K562 (cell line): Measurements from ENCODE around the gene TAF5. TPM values are rescaled to one million over a fixed set of nuclear protein-coding genes. Genes with fewer than 3 reads are reported as not detected.

Experiments used
- BRD9 ChIP-seq: fragments of 450-650 bp; IDR thresholded peaks from 2 replicates; pipeline ENCODE4 v1.6.1; 2018; ENCODE audit warnings: low read depth; ENCODE audit not compliant: partially characterized antibody
- FOXA1 ChIP-seq: fragments of 450-650 bp; IDR thresholded peaks from 2 replicates; pipeline ENCODE4 v1.6.1; 2016; ENCODE audit warnings: mild to moderate bottlenecking, borderline replicate concordance
- JUND ChIP-seq, 2 experiments: IDR thresholded peaks; 2 replicates in 1 of 2; 3 replicates in 1 of 2; pipeline ENCODE4 v1.6.1; 2011; ENCODE audit warnings: borderline replicate concordance in 2 of 2, low read depth in 2 of 2, low read length in 2 of 2, improper control_type of control experiment in 1 of 2, missing biosample characterization in 1 of 2, missing genetic modification characterization in 1 of 2, missing genetic modification reagents in 1 of 2
- KAT2B ChIP-seq: IDR thresholded peaks from one replicate; pipeline ENCODE4 v1.6.1; 2012; ENCODE audit warnings: low read depth, mild to moderate bottlenecking, control low read depth, inconsistent platforms, low read length, moderate library complexity
- KLF13 ChIP-seq: fragments of 450-650 bp; IDR thresholded peaks from 2 replicates; pipeline ENCODE4 v1.6.1; 2016; ENCODE audit warnings: missing genetic modification characterization, low read depth, mild to moderate bottlenecking, missing compliant biosample characterization, moderate library complexity, borderline replicate concordance
- MCM3 ChIP-seq: fragments of 450-650 bp; IDR thresholded peaks from 2 replicates; pipeline ENCODE4 v1.6.1; 2016
- MED1 ChIP-seq: sonication (generic); formaldehyde crosslinking; IDR thresholded peaks from 2 replicates; pipeline ENCODE4 v1.8.1; 2023; ENCODE audit warnings: missing genetic modification reagents, borderline replicate concordance
- POLR2AphosphoS5 ChIP-seq: IDR thresholded peaks from 2 replicates; pipeline ENCODE4 v1.6.1; 2011; ENCODE audit warnings: mild to moderate bottlenecking, low read depth, low read length, moderate library complexity; ENCODE audit not compliant: control insufficient read depth, insufficient read depth
- RBBP5 ChIP-seq: fragments of 200-600 bp; sonication (generic); IDR thresholded peaks from 2 replicates; pipeline ENCODE4 v1.6.1; 2012; ENCODE audit warnings: borderline replicate concordance, mild to moderate bottlenecking, low read length, control low read depth, inconsistent platforms; ENCODE audit not compliant: insufficient read depth, poor library complexity, severe bottlenecking
- RBM25 ChIP-seq: fragments of 200-400 bp; formaldehyde crosslinking; IDR thresholded peaks from 2 replicates; pipeline ENCODE4 v1.6.1; 2018; ENCODE audit warnings: low read length, low read depth, moderate library complexity; ENCODE audit not compliant: severe bottlenecking
- RFX5 ChIP-seq: IDR thresholded peaks from 2 replicates; pipeline ENCODE4 v1.6.1; 2011; ENCODE audit warnings: low read depth, mild to moderate bottlenecking, improper control_type of control experiment, low read length
- TAF1 ChIP-seq: IDR thresholded peaks from 2 replicates; pipeline ENCODE4 v1.6.1; 2011; ENCODE audit warnings: mild to moderate bottlenecking, low read length, moderate library complexity; ENCODE audit not compliant: insufficient read depth, control insufficient read depth, severe bottlenecking; ENCODE audit errors: extremely low read depth
- TCF3 ChIP-seq: sonication (generic); formaldehyde crosslinking; IDR thresholded peaks from 2 replicates; pipeline ENCODE4 v1.4.0; 2020; ENCODE audit warnings: mild to moderate bottlenecking, missing genetic modification reagents
- ZNF316 ChIP-seq: fragments of 450-650 bp; IDR thresholded peaks from 2 replicates; pipeline ENCODE4 v1.6.1; 2016
- ZNF551 ChIP-seq: fragments of 250-450 bp; sonication (Bioruptor Pico); IDR thresholded peaks from 2 replicates; pipeline ENCODE4 v1.5.0; 2021; ENCODE audit warnings: mild to moderate bottlenecking, moderate library complexity
- polyA plus RNA-seq, 8 experiments: library from polyadenylated mRNA; depleted of rRNA in 4 of 8; stranded (reverse) in 5 of 8; unstranded in 3 of 8; fragments of >200 nt; fragmentation: Nextera tagmentation in 2 of 8; fragmentation: Illumina TruSeq in 1 of 8; extraction: Ambion mirVana in 2 of 8; extraction: Trizol in 1 of 8; gene quantifications; 2 replicates each; pipeline versions ENCODE4 v1.2.1 to v1.2.3, GENCODE V29; 2011 to 2014; ENCODE audit warnings: inconsistent platforms in 1 of 8, missing spikeins in 1 of 8
- total RNA-seq, 7 experiments: library from RNA; depleted of rRNA in 6 of 7; stranded (reverse); fragments of >200 nt in 6 of 7; fragmentation: Illumina TruSeq in 2 of 7; extraction: Trizol in 2 of 7; gene quantifications; 2 replicates each; pipeline versions ENCODE4 v1.2.1 to v1.2.3, GENCODE V29; 2011 to 2021; ENCODE audit warnings: low replicate concordance in 1 of 7
- TF ChIP-seq, protein P1 (sequence below): fragments of 450-650 bp; IDR thresholded peaks from 2 replicates; pipeline ENCODE4 v1.6.1; 2016
- TF ChIP-seq, protein P2 (sequence below): sonication (generic); formaldehyde crosslinking; IDR thresholded peaks from 2 replicates; pipeline ENCODE4 v1.8.0; 2022; ENCODE audit warnings: missing genetic modification reagents, mild to moderate bottlenecking, moderate library complexity, borderline replicate concordance
- TF ChIP-seq, protein P3 (sequence below), 2 experiments: IDR thresholded peaks; 2 replicates each; pipeline ENCODE4 v1.6.1; 2011; ENCODE audit warnings: borderline replicate concordance in 1 of 2, control low read depth in 1 of 2, low read depth in 1 of 2, low read length in 1 of 2, mild to moderate bottlenecking in 1 of 2, mixed read lengths in 1 of 2, moderate library complexity in 1 of 2; ENCODE audit not compliant: insufficient read depth in 1 of 2, insufficient read length in 1 of 2, poor library complexity in 1 of 2, severe bottlenecking in 1 of 2; ENCODE audit errors: extremely low read depth in 1 of 2
- TF ChIP-seq, protein P4 (sequence below): fragments of 200-400 bp; formaldehyde crosslinking; IDR thresholded peaks from 2 replicates; pipeline ENCODE4 v1.6.1; 2017; ENCODE audit warnings: mild to moderate bottlenecking, low read depth, low read length, moderate library complexity

The TAF5 gene
- total and polyA plus RNA-seq, 9 of the 15 experiments (the other 6 are each of a cell fraction or from before 2014, with no cell fraction given): 4.2 to 11.9 (median 9.3) TPM

DNA sequence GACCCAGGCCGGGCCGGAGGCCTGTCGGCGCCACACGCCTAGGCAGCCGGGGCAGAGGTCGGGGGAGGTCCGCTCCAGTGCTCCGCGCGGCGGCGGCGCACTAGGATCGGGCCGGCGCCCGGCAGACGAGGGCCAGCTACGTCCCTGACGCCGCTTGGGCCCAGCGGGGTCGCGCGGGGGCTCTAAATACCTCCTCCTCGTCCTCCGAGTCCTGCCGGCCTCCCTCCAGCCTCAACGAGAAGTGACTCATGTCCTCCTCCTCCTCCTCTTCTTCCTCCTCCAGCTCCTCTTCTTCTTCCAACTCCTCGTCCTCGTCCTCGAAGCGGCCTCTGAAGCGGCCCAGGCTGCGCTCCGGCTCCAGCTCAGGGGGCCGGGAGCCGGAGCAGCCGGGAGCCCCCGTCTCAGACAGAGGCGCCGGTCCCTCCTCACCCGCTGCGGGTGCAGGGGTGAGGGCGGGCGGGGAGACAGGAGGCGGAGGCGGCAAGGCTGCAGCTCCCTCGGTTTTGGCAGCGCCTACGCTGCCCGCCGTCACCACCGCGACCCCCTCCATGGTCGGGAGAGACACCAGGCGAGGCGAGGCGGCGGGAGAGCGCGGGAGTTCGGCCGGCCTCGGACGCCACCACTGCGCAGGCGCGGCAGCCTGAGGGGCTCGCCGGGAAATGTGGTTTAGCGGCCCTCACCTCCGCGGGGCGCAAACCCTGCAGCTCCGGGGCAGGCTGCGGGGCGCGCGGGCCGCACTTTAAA, 17.1 kb upstream of the TAF5 start, which contains the start of gene PCGF6 (continued):
- no peak for TF ChIP-seq MED1 (CRISPR knock-in tag)
- no peak for TF ChIP-seq KAT2B
- no peak for TF ChIP-seq TCF3
- no peak for TF ChIP-seq KLF13 (tag)
- TF ChIP-seq POLR2AphosphoS5: 0 out of 2 replicates have a peak, but pooled peaks have one; percentile 39
- peak; percentile 63 for TF ChIP-seq RBBP5
- TF ChIP-seq, protein P1, sequence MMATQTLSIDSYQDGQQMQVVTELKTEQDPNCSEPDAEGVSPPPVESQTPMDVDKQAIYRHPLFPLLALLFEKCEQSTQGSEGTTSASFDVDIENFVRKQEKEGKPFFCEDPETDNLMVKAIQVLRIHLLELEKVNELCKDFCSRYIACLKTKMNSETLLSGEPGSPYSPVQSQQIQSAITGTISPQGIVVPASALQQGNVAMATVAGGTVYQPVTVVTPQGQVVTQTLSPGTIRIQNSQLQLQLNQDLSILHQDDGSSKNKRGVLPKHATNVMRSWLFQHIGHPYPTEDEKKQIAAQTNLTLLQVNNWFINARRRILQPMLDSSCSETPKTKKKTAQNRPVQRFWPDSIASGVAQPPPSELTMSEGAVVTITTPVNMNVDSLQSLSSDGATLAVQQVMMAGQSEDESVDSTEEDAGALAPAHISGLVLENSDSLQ: no peak
- TF ChIP-seq, protein P2, sequence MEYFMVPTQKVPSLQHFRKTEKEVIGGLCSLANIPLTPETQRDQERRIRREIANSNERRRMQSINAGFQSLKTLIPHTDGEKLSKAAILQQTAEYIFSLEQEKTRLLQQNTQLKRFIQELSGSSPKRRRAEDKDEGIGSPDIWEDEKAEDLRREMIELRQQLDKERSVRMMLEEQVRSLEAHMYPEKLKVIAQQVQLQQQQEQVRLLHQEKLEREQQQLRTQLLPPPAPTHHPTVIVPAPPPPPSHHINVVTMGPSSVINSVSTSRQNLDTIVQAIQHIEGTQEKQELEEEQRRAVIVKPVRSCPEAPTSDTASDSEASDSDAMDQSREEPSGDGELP (CRISPR knock-in tag): peak; percentile 59; the same call in 1 of the 2 replicates
- no peak for TF ChIP-seq BRD9
- TF ChIP-seq ZNF316: no peak
- no peak for TF ChIP-seq MCM3
- no peak for TF ChIP-seq RFX5
- TF ChIP-seq, protein P3, sequence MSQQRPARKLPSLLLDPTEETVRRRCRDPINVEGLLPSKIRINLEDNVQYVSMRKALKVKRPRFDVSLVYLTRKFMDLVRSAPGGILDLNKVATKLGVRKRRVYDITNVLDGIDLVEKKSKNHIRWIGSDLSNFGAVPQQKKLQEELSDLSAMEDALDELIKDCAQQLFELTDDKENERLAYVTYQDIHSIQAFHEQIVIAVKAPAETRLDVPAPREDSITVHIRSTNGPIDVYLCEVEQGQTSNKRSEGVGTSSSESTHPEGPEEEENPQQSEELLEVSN (IDR thresholded peaks at IDR 0.05; ENCODE audit: borderline replicate concordance in 1 of 2, extremely low read depth in 1 of 2, insufficient read depth in 1 of 2, insufficient read length in 1 of 2, low read depth in 1 of 2, low read length in 1 of 2, poor library complexity in 1 of 2, severe bottlenecking in 1 of 2): peak; percentile 89 to 97
- TF ChIP-seq FOXA1: no peak
- TF ChIP-seq RBM25: peak; percentile 10
- peak; percentile 69 for TF ChIP-seq TAF1
- TF ChIP-seq JUND (IDR thresholded peaks at IDR 0.05; ENCODE audit: borderline replicate concordance, low read depth, low read length): no peak
- no peak for TF ChIP-seq JUND (tag; IDR thresholded peaks at IDR 0.05; ENCODE audit: borderline replicate concordance, low read depth, low read length)
- TF ChIP-seq ZNF551 (CRISPR knock-in tag): no peak
- TF ChIP-seq, protein P4, sequence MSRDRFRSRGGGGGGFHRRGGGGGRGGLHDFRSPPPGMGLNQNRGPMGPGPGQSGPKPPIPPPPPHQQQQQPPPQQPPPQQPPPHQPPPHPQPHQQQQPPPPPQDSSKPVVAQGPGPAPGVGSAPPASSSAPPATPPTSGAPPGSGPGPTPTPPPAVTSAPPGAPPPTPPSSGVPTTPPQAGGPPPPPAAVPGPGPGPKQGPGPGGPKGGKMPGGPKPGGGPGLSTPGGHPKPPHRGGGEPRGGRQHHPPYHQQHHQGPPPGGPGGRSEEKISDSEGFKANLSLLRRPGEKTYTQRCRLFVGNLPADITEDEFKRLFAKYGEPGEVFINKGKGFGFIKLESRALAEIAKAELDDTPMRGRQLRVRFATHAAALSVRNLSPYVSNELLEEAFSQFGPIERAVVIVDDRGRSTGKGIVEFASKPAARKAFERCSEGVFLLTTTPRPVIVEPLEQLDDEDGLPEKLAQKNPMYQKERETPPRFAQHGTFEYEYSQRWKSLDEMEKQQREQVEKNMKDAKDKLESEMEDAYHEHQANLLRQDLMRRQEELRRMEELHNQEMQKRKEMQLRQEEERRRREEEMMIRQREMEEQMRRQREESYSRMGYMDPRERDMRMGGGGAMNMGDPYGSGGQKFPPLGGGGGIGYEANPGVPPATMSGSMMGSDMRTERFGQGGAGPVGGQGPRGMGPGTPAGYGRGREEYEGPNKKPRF: no peak
